HepG2 (cell line): ENCODE measurements around the gene EFNA3. TPM values are rescaled to one million over a fixed set of nuclear protein-coding genes. Genes with fewer than 3 reads are reported as not detected.
A peak's percentile ranks its signal among the peaks of the same experiment; 100 is the strongest.

Experiments
- ATAC-seq: fragments of 200-7000 bp; cut with Tn5 transposase; 3 replicates; pipeline ENCODE4 v1.9.1; 2020; ENCODE audit warnings: mild to moderate bottlenecking, moderate library complexity
- BruUV-seq: library from RNA; stranded (reverse); fragments of 400-500 nt; replicated peaks from 2 replicates; lab custom pipeline; 2021; lab: Mats Ljungman, UMichigan
- CTCF ChIA-PET: fragments of 300-600 bp; formaldehyde crosslinking; extraction: SDS; loops from one replicate; lab custom pipeline; 2021; ENCODE audit warnings: low total read pairs, inconsistent platforms, low intra/inter-chr PET ratio; lab: Yijun Ruan, JAX
- POLR2A ChIA-PET: fragments of 350-600 bp; sonication (Branson Sonifier 250); formaldehyde crosslinking; loops from one replicate; lab custom pipeline; 2020; ENCODE audit warnings: antibody characterized with exemption, inconsistent platforms; lab: Yijun Ruan, JAX
- DNase-seq: peaks from one replicate; pipeline ENCODE4 v3.0.0-alpha.2; 2015; ENCODE audit warnings: low spot score
- FAIRE-seq: peaks from 3 replicates; lab custom pipeline; 2011; peaks lifted over from hg19 to GRCh38; lab: Jason Lieb, UNC
- H2AFZ ChIP-seq: one replicate; pipeline ENCODE4 v1.6.1; 2011; ENCODE audit warnings: low read length, inconsistent platforms
- H3K27ac ChIP-seq: fragments of 300-600 bp; 3 replicates; pipeline ENCODE4 v1.8.0; 2011; ENCODE audit warnings: mixed run types, mild to moderate bottlenecking, mixed read lengths, low read length, inconsistent platforms; ENCODE audit not compliant: insufficient read depth; ENCODE audit errors: extremely low read length
- H3K27me3 ChIP-seq, 2 experiments: fragments of 200-600 bp in 1 of 2; 2 replicates in 1 of 2; 3 replicates in 1 of 2; pipeline versions ENCODE4 v1.6.0 to v1.8.0; 2011; ENCODE audit warnings: low read length in 2 of 2, mild to moderate bottlenecking in 2 of 2, moderate library complexity in 2 of 2, inconsistent platforms in 1 of 2; ENCODE audit not compliant: insufficient read depth in 2 of 2, control insufficient read depth in 1 of 2
- H3K36me3 ChIP-seq, 2 experiments: fragments of 200-600 bp in 1 of 2; replicated peaks in 1 of 2; 2 replicates in 1 of 2; 3 replicates in 1 of 2; pipeline versions ENCODE4 v1.5.1 to v1.8.0; 2011; ENCODE audit warnings: low read length in 2 of 2, inconsistent platforms in 1 of 2; ENCODE audit not compliant: insufficient read depth in 2 of 2, control insufficient read depth in 1 of 2
- H3K4me1 ChIP-seq: 2 replicates; pipeline ENCODE4 v1.5.1; 2012; ENCODE audit warnings: low read length, inconsistent platforms; ENCODE audit not compliant: insufficient read depth
- H3K4me2 ChIP-seq: 2 replicates; pipeline ENCODE4 v1.6.0; 2011; ENCODE audit warnings: low read depth, low read length, inconsistent platforms
- H3K4me3 ChIP-seq, 3 experiments: fragments of 200-600 bp in 1 of 3; sonication (generic), shearing (Covaris generic) in 1 of 3; replicated peaks in 1 of 3; 2 replicates each; pipeline ENCODE4 v1.5.1; 2011 to 2016; ENCODE audit warnings: low read length in 3 of 3, inconsistent platforms in 2 of 3, low read depth in 2 of 3, mild to moderate bottlenecking in 2 of 3, control low read depth in 1 of 3, mixed read lengths in 1 of 3; ENCODE audit not compliant: insufficient read depth in 1 of 3
- H3K79me2 ChIP-seq: one replicate; pipeline ENCODE4 v1.6.1; 2011; ENCODE audit warnings: low read length, inconsistent platforms; ENCODE audit not compliant: insufficient read depth
- H3K9ac ChIP-seq: 2 replicates; pipeline ENCODE4 v1.6.0; 2011; ENCODE audit warnings: mild to moderate bottlenecking, low read depth, low read length, inconsistent platforms; ENCODE audit not compliant: insufficient read depth
- H3K9me3 ChIP-seq: 2 replicates; pipeline ENCODE4 v1.5.1; 2012; ENCODE audit warnings: mild to moderate bottlenecking, low read length
- H4K20me1 ChIP-seq: 2 replicates; pipeline ENCODE4 v1.6.0; 2011; ENCODE audit warnings: inconsistent platforms, mild to moderate bottlenecking, low read length, moderate library complexity; ENCODE audit not compliant: insufficient read depth
- CTCF ChIP-seq: sonication (generic); formaldehyde crosslinking; IDR thresholded peaks from 2 replicates; pipeline ENCODE4 v1.5.0; 2020; ENCODE audit warnings: mild to moderate bottlenecking, missing genetic modification reagents, moderate library complexity
- HOMEZ ChIP-seq: IDR thresholded peaks from 2 replicates; pipeline ENCODE4 v1.6.1; 2016; ENCODE audit warnings: low read depth
- KLF11 ChIP-seq: IDR thresholded peaks from 2 replicates; pipeline ENCODE4 v1.6.1; 2016; ENCODE audit warnings: missing compliant biosample characterization
- RERE ChIP-seq: IDR thresholded peaks from 2 replicates; pipeline ENCODE4 v1.6.1; 2016; ENCODE audit warnings: low read depth, missing genetic modification reagents, missing compliant biosample characterization
- SMYD3 ChIP-seq: sonication (generic); formaldehyde crosslinking; IDR thresholded peaks from 2 replicates; pipeline ENCODE4 v1.8.1; 2023; ENCODE audit warnings: mild to moderate bottlenecking, missing genetic modification reagents
- SP1 ChIP-seq, 2 experiments: fragments of 450-650 bp in 1 of 2; sonication (generic) in 1 of 2; formaldehyde crosslinking in 1 of 2; IDR thresholded peaks; 2 replicates each; pipeline versions ENCODE4 v1.4.0 to v1.6.1; 2016 to 2020; ENCODE audit warnings: missing genetic modification reagents in 1 of 2
- U2AF2 ChIP-seq: fragments of 200-400 bp; formaldehyde crosslinking; IDR thresholded peaks from 2 replicates; pipeline ENCODE4 v1.6.1; 2017; ENCODE audit warnings: low read depth, mild to moderate bottlenecking, low read length
- ZFAT ChIP-seq: sonication (generic); formaldehyde crosslinking; conservative IDR thresholded peaks from 2 replicates; pipeline ENCODE4 v1.8.1; 2023; ENCODE audit warnings: missing genetic modification reagents, inconsistent platforms
- ZMAT3 ChIP-seq: sonication (generic); formaldehyde crosslinking; conservative IDR thresholded peaks from 2 replicates; pipeline ENCODE4 v1.7.0; 2021; ENCODE audit warnings: missing genetic modification reagents
- ZMYM2 ChIP-seq: sonication (generic); formaldehyde crosslinking; IDR thresholded peaks from 2 replicates; pipeline ENCODE4 v1.8.0; 2022; ENCODE audit warnings: mild to moderate bottlenecking, missing genetic modification reagents
- ZNF143 ChIP-seq: sonication (generic); formaldehyde crosslinking; IDR thresholded peaks from 2 replicates; pipeline ENCODE4 v1.4.0; 2020; ENCODE audit warnings: missing genetic modification reagents
- ZNF34 ChIP-seq: sonication (generic); formaldehyde crosslinking; IDR thresholded peaks from 2 replicates; pipeline ENCODE4 v1.4.0; 2020; ENCODE audit warnings: mild to moderate bottlenecking, missing genetic modification reagents, borderline replicate concordance
- ZNF414 ChIP-seq: sonication (generic); formaldehyde crosslinking; IDR thresholded peaks from 2 replicates; pipeline ENCODE4 v1.5.0; 2020; ENCODE audit warnings: missing genetic modification reagents
- ZNF552 ChIP-seq: sonication (generic); formaldehyde crosslinking; IDR thresholded peaks from 2 replicates; pipeline ENCODE4 v1.9.0; 2022; ENCODE audit warnings: missing genetic modification reagents, mild to moderate bottlenecking, borderline replicate concordance
- WGBS: methylation state at CpG from one replicate; pipeline ENCODE4 v1.1.6; 2017; ENCODE audit warnings: low lambda C conversion rate; 5-methylcytosine and 5-hydroxymethylcytosine counted together
- in situ Hi-C: cut with HindIII; loops from 2 replicates; pipeline ENCODE4 v1.10.0; 2017; ENCODE audit warnings: low pct_unique_long_range_greater_than_20kb; ENCODE audit not compliant: extremely low pct_ligation_motif_present
- intact Hi-C: fragments of 100-400 bp; cut with micrococcal nuclease; formaldehyde crosslinking; loops from one replicate; pipeline ENCODE4 v1.10.0; 2022; ENCODE audit not compliant: unreplicated experiment
- polyA plus RNA-seq, 8 experiments: library from polyadenylated mRNA; depleted of rRNA in 3 of 8; stranded (reverse) in 7 of 8; unstranded in 1 of 8; fragments of >200 nt; fragmentation: Illumina TruSeq in 4 of 8; extraction: Trizol in 4 of 8; gene quantifications; 2 replicates each; pipeline versions ENCODE4 v1.2.1 to v1.2.3, GENCODE V29; 2011 to 2016; ENCODE audit warnings: low read depth in 4 of 8, missing spikeins in 1 of 8, mixed read lengths in 1 of 8; ENCODE audit not compliant: insufficient read depth in 1 of 8
- total RNA-seq, 5 experiments: library from RNA; depleted of rRNA; stranded (reverse); fragments of >200 nt; fragmentation: Illumina TruSeq; extraction: Trizol; gene quantifications; 2 replicates each; pipeline ENCODE4 v1.2.3, GENCODE V29; 2016; ENCODE audit warnings: low read depth in 1 of 5

Gene EFNA3
- total and polyA plus RNA-seq, 2 of the 13 experiments (the other 11 are each of a cell fraction or from before 2014, with no cell fraction given): 1.0 to 5.7 TPM

- Histone ChIP-seq H3K36me3 (peaks cover 17 to 45% of the 10 kb centered on the region in 2 experiments), H3K27ac (peak within 1 kb of the TSS; percentile 89), H3K9ac (peak within 1 kb of the TSS; percentile 78), H3K4me2 (peak within 1 kb of the TSS; percentile 89), H3K4me3 (peak within 1 kb of the TSS; percentile 67 to 84 (median 79)), H4K20me1 (peaks cover 46% of the 10 kb centered on the region), H3K79me2 (peaks cover 54% of the 10 kb centered on the region), H3K27me3 (no peaks in the 10 kb centered on the region; a peak in 1 of 5 replicates), H3K9me3 (no peaks in the 10 kb centered on the region), H2AFZ (no peak within 1 kb of the TSS), H3K4me1 (peaks cover 83% of the 10 kb centered on the region)
- peak; percentile 81 for ATAC-seq
- intact Hi-C loops (loop anchor here (1.0 kb wide), 2 partner anchors 8 to 41 kb away; partner anchors contain the start of gene EFNA1), in situ Hi-C loops (no loop called here)
- ChIA-PET POLR2A (interaction anchor here (0.6 to 7.4 kb wide), 18 partner anchors 9 to 204 kb away, joined by 3 to 144 read pairs (median 3); partner anchors contain the start of genes CLK2, EFNA1, KRTCAP2 and THBS3), CTCF (interaction anchor here (1.1 to 3.2 kb wide), 2 partner anchors 32 to 42 kb away, joined by 4 to 18 read pairs; no protein-coding TSS in a partner anchor)
- BruUV-seq: no TSS peak
- peak; percentile 86 for DNase-seq
- 0% methylated on average over 15 of the region's 52 CpGs for WGBS
- peak; percentile 40 for FAIRE-seq
- TF ChIP-seq RERE (CRISPR knock-in tag) (0 out of 2 replicates have a peak, but pooled peaks have one; percentile 23), HOMEZ (CRISPR knock-in tag) (no peak), SMYD3 (CRISPR knock-in tag) (no peak), ZMYM2 (CRISPR knock-in tag) (0 out of 2 replicates have a peak, but pooled peaks have one; percentile 81), ZNF34 (CRISPR knock-in tag) (no peak), ZFAT (CRISPR knock-in tag) (no peak), ZNF414 (no peak), U2AF2 (no peak), CTCF (CRISPR knock-in tag) (no peak), ZNF143 (CRISPR knock-in tag) (no peak; the same call in none of the 2 replicates), ZMAT3 (no peak), KLF11 (CRISPR knock-in tag) (peak; percentile 75; the same call in 1 of the 2 replicates), SP1 (IDR thresholded peaks at IDR 0.05) (no peak), SP1 (CRISPR knock-in tag; IDR thresholded peaks at IDR 0.05) (peak; percentile 72; the same call in 1 of the 2 replicates), ZNF552 (no peak)
These were observed 56.9 kb downstream of the EFNA3 start, which contains the start of gene SLC50A1 for GRCh38 chr1:155135415-155136028. Gene SLC50A1, plus strand, starts transcription at chr1:155135852. Its CDS starts 60 bp downstream, at chr1:155135912.
